BJ (cell line): ENCODE measurements around the gene MAPK14. TPM values are rescaled to one million over a fixed set of nuclear protein-coding genes. Genes with fewer than 3 reads are reported as not detected.

Experiments
- CTCF ChIA-PET: fragments of 350-600 bp; formaldehyde crosslinking; extraction: SDS; loops from one replicate; lab custom pipeline; 2021; ENCODE audit warnings: antibody characterized with exemption, inconsistent platforms; lab: Yijun Ruan, JAX
- POLR2A ChIA-PET: fragments of 300-600 bp; sonication (Branson Sonifier 250); formaldehyde crosslinking; extraction: SDS; loops from one replicate; lab custom pipeline; 2021; ENCODE audit warnings: antibody characterized with exemption; lab: Charles Lee
- DNase-seq: peaks from one replicate; pipeline ENCODE4 v3.0.0-alpha.2; 2011; ENCODE audit warnings: low read depth
- H3K27me3 ChIP-seq: 2 replicates; pipeline ENCODE4 v1.6.0; 2011; ENCODE audit warnings: low read length; ENCODE audit not compliant: control insufficient read depth, insufficient read depth
- H3K36me3 ChIP-seq: 2 replicates; pipeline ENCODE4 v1.5.1; 2011; ENCODE audit warnings: low read length; ENCODE audit not compliant: control insufficient read depth, insufficient read depth
- H3K4me3 ChIP-seq: 2 replicates; pipeline ENCODE4 v1.5.1; 2011; ENCODE audit warnings: low read depth, mild to moderate bottlenecking, control low read depth, low read length
- polyA plus RNA-seq: library from polyadenylated mRNA; depleted of rRNA; stranded (reverse); fragments of >200 nt; gene quantifications from 2 replicates; pipeline ENCODE4 v1.2.3, GENCODE V29; 2011
- TF ChIP-seq, protein P1 (sequence below): IDR thresholded peaks from 2 replicates; pipeline ENCODE4 v1.5.1; 2011; ENCODE audit warnings: low read depth, mild to moderate bottlenecking, control low read depth, inconsistent platforms, low read length, moderate library complexity; ENCODE audit not compliant: insufficient read depth

MAPK14 gene
- polyA plus RNA-seq, 1 experiment, result 33.9 TPM

DNA sequence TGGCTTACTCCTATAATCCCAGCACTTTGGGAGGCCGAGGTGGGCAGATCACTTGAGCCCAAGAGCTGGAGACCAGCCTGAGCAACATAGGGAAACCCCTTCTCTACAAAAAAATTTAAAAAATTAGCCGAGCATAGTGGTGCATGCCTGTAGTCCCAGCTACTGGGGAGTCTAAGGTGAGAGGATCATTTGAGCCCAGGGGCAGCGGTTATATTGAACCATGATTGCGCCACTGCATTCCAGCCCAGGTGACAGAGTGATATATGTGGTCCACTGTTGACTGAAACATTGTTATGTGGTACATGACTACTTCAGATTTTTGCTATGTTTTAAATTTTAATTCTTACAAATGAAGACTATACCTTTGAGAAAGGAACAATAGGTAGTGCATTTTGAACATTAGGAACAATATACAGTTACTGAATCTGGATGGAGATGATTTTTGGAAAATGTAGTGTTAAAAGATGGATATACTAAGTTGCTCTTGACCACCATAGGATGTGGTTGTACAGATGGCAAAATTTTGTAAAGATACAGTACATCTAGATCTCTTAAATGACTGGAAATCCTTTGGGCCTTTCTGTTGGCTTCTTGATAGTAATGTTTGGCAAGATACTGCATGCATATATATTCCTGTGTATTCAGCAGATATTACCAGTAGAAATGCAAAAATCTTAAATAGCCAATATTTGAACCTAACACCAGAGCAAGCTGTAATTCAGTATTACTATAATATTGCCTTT, 35.9 kb downstream of the MAPK14 start:
- H3K4me3 ChIP-seq, result no peak overlapping the region
- no peak for DNase-seq
- H3K36me3 ChIP-seq, result peaks cover 3% of the 10 kb centered on the region; the same call in 1 of the 2 replicates
- TF ChIP-seq, protein P1, sequence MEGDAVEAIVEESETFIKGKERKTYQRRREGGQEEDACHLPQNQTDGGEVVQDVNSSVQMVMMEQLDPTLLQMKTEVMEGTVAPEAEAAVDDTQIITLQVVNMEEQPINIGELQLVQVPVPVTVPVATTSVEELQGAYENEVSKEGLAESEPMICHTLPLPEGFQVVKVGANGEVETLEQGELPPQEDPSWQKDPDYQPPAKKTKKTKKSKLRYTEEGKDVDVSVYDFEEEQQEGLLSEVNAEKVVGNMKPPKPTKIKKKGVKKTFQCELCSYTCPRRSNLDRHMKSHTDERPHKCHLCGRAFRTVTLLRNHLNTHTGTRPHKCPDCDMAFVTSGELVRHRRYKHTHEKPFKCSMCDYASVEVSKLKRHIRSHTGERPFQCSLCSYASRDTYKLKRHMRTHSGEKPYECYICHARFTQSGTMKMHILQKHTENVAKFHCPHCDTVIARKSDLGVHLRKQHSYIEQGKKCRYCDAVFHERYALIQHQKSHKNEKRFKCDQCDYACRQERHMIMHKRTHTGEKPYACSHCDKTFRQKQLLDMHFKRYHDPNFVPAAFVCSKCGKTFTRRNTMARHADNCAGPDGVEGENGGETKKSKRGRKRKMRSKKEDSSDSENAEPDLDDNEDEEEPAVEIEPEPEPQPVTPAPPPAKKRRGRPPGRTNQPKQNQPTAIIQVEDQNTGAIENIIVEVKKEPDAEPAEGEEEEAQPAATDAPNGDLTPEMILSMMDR, result no peak
- no peaks in the 10 kb centered on the region for H3K27me3 ChIP-seq
- ChIA-PET CTCF (no interaction called here), POLR2A (no interaction called here)

DNA sequence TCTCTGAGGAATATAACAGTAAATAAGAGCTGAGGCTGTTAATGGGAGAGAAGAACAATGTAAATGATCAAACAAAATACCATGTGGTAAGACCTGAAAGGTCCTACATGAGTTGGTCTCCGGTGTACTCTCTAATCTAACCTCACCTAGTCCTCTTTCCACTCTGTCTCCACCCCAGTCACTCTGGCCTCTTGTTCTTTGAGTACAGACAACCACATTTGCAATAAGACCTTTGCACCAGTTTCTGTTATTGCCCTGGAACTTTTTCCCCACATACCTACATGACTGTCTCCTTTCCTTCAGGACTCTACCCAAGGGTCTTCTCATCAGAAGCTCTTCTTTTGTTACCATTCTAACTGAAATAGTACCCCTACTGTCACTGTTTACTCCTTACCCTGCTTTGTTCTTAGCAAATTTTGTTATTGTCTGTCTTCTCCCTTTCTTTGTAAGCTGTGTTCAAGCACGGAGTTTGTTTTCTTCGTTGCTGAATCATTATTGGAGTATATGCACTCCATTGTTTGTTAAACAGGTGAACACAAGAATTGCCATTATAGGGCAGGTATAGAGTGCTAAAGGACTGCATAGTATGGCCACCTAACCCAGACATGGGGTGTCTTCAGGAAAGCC, 37.3 kb downstream of the MAPK14 start:
- CTCF ChIA-PET, result no interaction called here
- TF ChIP-seq, protein P1, result no peak
- H3K4me3 ChIP-seq, result no peak overlapping the region
- peaks cover 1% of the 10 kb centered on the region; the same call in 1 of the 2 replicates for H3K36me3 ChIP-seq
- no peaks in the 10 kb centered on the region for H3K27me3 ChIP-seq
- no peak for DNase-seq
- POLR2A ChIA-PET, result interaction anchor here (0.6 kb wide), 1 partner anchor 324 kb away, joined by 4 read pairs; no protein-coding TSS in a partner anchor

- POLR2A ChIA-PET, result no interaction called here
- no peak for DNase-seq
- CTCF ChIA-PET, result interaction anchor here (0.6 kb wide), 1 partner anchor 94 kb away, joined by 3 read pairs; no protein-coding TSS in a partner anchor
- H3K4me3 ChIP-seq, result no peak overlapping the region
- TF ChIP-seq, protein P1, result no peak
- H3K36me3 ChIP-seq, result no peaks in the 10 kb centered on the region
- no peaks in the 10 kb centered on the region for H3K27me3 ChIP-seq
Measured at GRCh38 chr6:36065916-36066315, 38.3 kb downstream of the MAPK14 start.

DNA sequence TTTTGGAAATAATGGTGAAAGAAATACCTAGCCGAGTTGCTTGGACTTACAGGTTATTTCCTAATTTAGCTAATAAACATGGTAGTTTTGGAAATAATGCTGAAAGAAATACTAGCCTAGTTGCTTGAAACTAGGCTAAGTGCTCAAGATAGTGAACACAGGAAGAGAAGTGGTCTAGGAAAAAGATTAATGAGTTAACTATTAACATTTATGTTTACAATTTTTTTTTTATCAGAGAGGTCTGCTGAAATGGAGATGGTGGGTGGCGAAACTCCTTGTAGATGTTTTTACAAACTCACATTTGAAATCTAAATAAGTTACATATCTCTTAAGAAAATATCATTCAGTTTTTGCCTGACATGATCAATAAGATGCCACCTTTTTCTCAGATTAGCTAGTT, 39.2 kb downstream of the MAPK14 start:
- POLR2A ChIA-PET, result no interaction called here
- Histone ChIP-seq H3K4me3 (no peak overlapping the region), H3K36me3 (no peaks in the 10 kb centered on the region), H3K27me3 (no peaks in the 10 kb centered on the region)
- TF ChIP-seq, protein P1, result no peak
- CTCF ChIA-PET, result interaction anchor here (0.9 kb wide), 1 partner anchor 28 kb away, joined by 6 read pairs; no protein-coding TSS in a partner anchor
- no peak for DNase-seq

DNA sequence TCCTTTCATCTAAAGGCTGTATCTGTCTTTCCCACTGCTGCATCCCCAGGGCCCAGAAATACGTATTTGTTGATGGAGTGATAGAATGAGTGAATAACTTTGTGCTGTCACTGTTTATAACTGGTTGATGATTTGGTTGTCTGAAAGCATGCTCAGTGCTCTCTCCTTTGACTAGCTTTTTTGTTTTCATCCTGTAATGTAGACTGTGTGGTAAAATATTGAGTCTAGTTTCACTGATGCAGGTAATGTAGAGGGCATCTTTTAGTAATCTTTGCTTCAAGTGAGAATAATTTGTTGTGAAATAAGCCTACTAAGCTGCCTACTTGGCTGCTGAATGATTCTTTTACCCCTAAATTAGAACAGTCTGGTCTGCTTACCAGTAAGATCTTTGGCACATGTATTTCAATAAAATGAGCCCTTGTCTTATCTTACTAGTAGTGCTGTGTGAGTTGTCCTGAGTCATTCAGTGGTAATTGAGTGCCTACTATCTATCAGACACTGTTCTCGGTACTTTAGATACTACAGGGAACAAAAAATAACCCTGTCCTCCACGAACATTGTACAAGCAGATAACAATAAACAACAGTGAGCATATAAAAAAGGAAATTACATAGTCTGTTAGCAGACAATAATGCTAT, 39.9 kb downstream of the MAPK14 start:
- H3K36me3 ChIP-seq, result no peaks in the 10 kb centered on the region
- DNase-seq, result no peak
- CTCF ChIA-PET, result interaction anchor here (1.3 kb wide), 1 partner anchor 28 kb away, joined by 3 read pairs; no protein-coding TSS in a partner anchor
- TF ChIP-seq, protein P1, result no peak
- POLR2A ChIA-PET, result no interaction called here
- H3K4me3 ChIP-seq, result no peak overlapping the region
- H3K27me3 ChIP-seq, result no peaks in the 10 kb centered on the region
